Breast epithelium (tissue), 4 donors: ENCODE measurements around the gene ACRV1. TPM values are rescaled to one million over a fixed set of nuclear protein-coding genes. Genes with fewer than 3 reads are reported as not detected.

ENCODE experiments used
- DNase-seq, 2 donors: peaks; one replicate each; pipeline ENCODE4 v3.0.0-alpha.2; 2019; ENCODE audit warnings: low spot score in 2 of 2
- H3K27ac ChIP-seq, 2 donors: fragments of 200-600 bp; sonication (generic) in 1 of 2; one replicate each; pipeline ENCODE4 v1.5.1; 2016 to 2019; ENCODE audit warnings: mild to moderate bottlenecking in 1 of 2
- H3K27me3 ChIP-seq, 2 donors: fragments of 200-600 bp; sonication (generic) in 1 of 2; one replicate each; pipeline versions ENCODE4 v1.5.1 to v1.6.0; 2017 to 2019; ENCODE audit warnings: control low read depth in 1 of 2, mild to moderate bottlenecking in 1 of 2
- H3K36me3 ChIP-seq: fragments of 200-600 bp; one replicate; pipeline ENCODE4 v1.5.1; 2019
- H3K4me1 ChIP-seq, 2 donors: fragments of 200-600 bp; sonication (generic); one replicate each; pipeline ENCODE4 v1.5.1; 2016 to 2019; ENCODE audit warnings: control low read depth in 1 of 2
- H3K4me3 ChIP-seq, 3 donors: fragments of 200-600 bp; sonication (generic); 1 replicate in 2 of 3; 2 replicates in 1 of 3; pipeline ENCODE4 v1.5.1; 2016 to 2019; ENCODE audit warnings: mild to moderate bottlenecking in 3 of 3, moderate library complexity in 2 of 3
- H3K9me3 ChIP-seq, 2 donors: fragments of 200-600 bp; sonication (generic) in 1 of 2; one replicate each; pipeline ENCODE4 v1.5.1; 2016 to 2019; ENCODE audit warnings: control low read depth in 1 of 2
- CTCF ChIP-seq, 3 donors: fragments of 450-650 bp; IDR thresholded peaks; one replicate each; pipeline ENCODE4 v1.5.1; 2016 to 2017; ENCODE audit warnings: antibody characterized with exemption in 3 of 3, mild to moderate bottlenecking in 3 of 3, moderate library complexity in 3 of 3
- POLR2A ChIP-seq: fragments of 450-650 bp; IDR thresholded peaks from one replicate; pipeline ENCODE4 v1.6.1; 2016; ENCODE audit warnings: antibody characterized with exemption, mild to moderate bottlenecking, moderate library complexity
- POLR2AphosphoS5 ChIP-seq, 3 donors: sonication (generic); formaldehyde crosslinking; IDR thresholded peaks; one replicate each; pipeline ENCODE4 v1.6.1; 2017; ENCODE audit warnings: antibody characterized with exemption in 3 of 3
- intact Hi-C: fragments of 100-400 bp; cut with DNase I; formaldehyde crosslinking; loops from one replicate; pipeline ENCODE4 v1.15.1; 2023; ENCODE audit warnings: low total_unique reads
- total RNA-seq, 3 donors: library from RNA; depleted of rRNA; stranded (reverse); fragments of >200 nt; gene quantifications; one replicate each; pipeline ENCODE4 v1.1.0, GENCODE V29; 2016

ACRV1 gene
- total RNA-seq, 3 donors from 2014 or later, result 0.29 TPM; not detected in 2

- TF ChIP-seq CTCF (IDR thresholded peaks at IDR 0.05), result no peak
- TF ChIP-seq POLR2AphosphoS5 (IDR thresholded peaks at IDR 0.05), result no peak
- TF ChIP-seq POLR2A, result no peak
- no peaks in the 10 kb centered on the region for H3K9me3 ChIP-seq
- intact Hi-C loops, result no loop called here
Measured at GRCh38 chr11:125688632-125689031, 8.0 kb upstream of the ACRV1 start.

GRCh38 chr11:125688066-125688465 lies 7.4 kb upstream of the ACRV1 start:
- H3K9me3 ChIP-seq, result no peaks in the 10 kb centered on the region
- H3K36me3 ChIP-seq, result no peaks in the 10 kb centered on the region
- H3K27ac ChIP-seq, result no peak overlapping the region
- no peak for DNase-seq
- intact Hi-C loops, result no loop called here
- H3K4me1 ChIP-seq, result no peaks in the 10 kb centered on the region
- no peak overlapping the region for H3K4me3 ChIP-seq
- H3K27me3 ChIP-seq, result no peaks in the 10 kb centered on the region
- TF ChIP-seq CTCF (IDR thresholded peaks at IDR 0.05) (no peak), POLR2AphosphoS5 (IDR thresholded peaks at IDR 0.05) (no peak), POLR2A (no peak)

More at GRCh38 chr11:125688632-125689031, 8.0 kb upstream of the ACRV1 start:
- DNase-seq, result no peak
- Histone ChIP-seq H3K36me3 (no peaks in the 10 kb centered on the region), H3K4me1 (no peaks in the 10 kb centered on the region), H3K4me3 (no peak overlapping the region), H3K27me3 (no peaks in the 10 kb centered on the region), H3K27ac (no peak overlapping the region)

GRCh38 chr11:125685228-125685627 lies 4.6 kb upstream of the ACRV1 start:
- TF ChIP-seq POLR2AphosphoS5 (IDR thresholded peaks at IDR 0.05) (no peak), POLR2A (no peak), CTCF (IDR thresholded peaks at IDR 0.05) (no peak)
- no peaks in the 10 kb centered on the region for H3K9me3 ChIP-seq
- DNase-seq, result no peak
- no peaks in the 10 kb centered on the region for H3K27me3 ChIP-seq
- intact Hi-C loops, result no loop called here
- no peak overlapping the region for H3K4me3 ChIP-seq
- no peaks in the 10 kb centered on the region for H3K4me1 ChIP-seq
- H3K27ac ChIP-seq, result no peak overlapping the region
- H3K36me3 ChIP-seq, result no peaks in the 10 kb centered on the region

GRCh38 chr11:125679837-125680236 lies 810 bp downstream of the ACRV1 start:
- Histone ChIP-seq H3K4me1 (no peaks in the 10 kb centered on the region), H3K36me3 (no peaks in the 10 kb centered on the region), H3K27ac (no peak overlapping the region), H3K9me3 (no peaks in the 10 kb centered on the region), H3K4me3 (no peak overlapping the region), H3K27me3 (no peaks in the 10 kb centered on the region)
- intact Hi-C loops, result no loop called here
- no peak for TF ChIP-seq POLR2AphosphoS5 (IDR thresholded peaks at IDR 0.05)
- TF ChIP-seq CTCF (IDR thresholded peaks at IDR 0.05), result no peak
- TF ChIP-seq POLR2A, result no peak
- DNase-seq, result no peak

GRCh38 chr11:125679397-125679796 lies 1.2 kb downstream of the ACRV1 start:
- TF ChIP-seq CTCF (IDR thresholded peaks at IDR 0.05) (no peak), POLR2AphosphoS5 (IDR thresholded peaks at IDR 0.05) (no peak), POLR2A (no peak)
- Histone ChIP-seq H3K4me1 (no peaks in the 10 kb centered on the region), H3K9me3 (no peaks in the 10 kb centered on the region), H3K36me3 (no peaks in the 10 kb centered on the region), H3K4me3 (no peak overlapping the region), H3K27ac (no peak overlapping the region), H3K27me3 (no peaks in the 10 kb centered on the region)
- intact Hi-C loops, result no loop called here
- no peak for DNase-seq
